Measurements from ENCODE around the gene ZFP36L2.

ZFP36L2 gene

GRCh38 chr2:43226558-43226954 is at the start of gene ZFP36L2:
TSS of gene ZFP36L2 (minus strand) at chr2:43226606. CDS start at chr2:43226315, 291 bp downstream.
- DNase-seq, result peak; percentile 94 to 96

- no peak for DNase-seq
Observed at GRCh38 chr2:43274721-43275120, 48.3 kb upstream of the ZFP36L2 start.

GRCh38 chr2:43274055-43274454 is 47.6 kb upstream of the ZFP36L2 start:
- DNase-seq, result no peak

GRCh38 chr2:43273529-43273928 is 47.1 kb upstream of the ZFP36L2 start:
- no peak for DNase-seq

GRCh38 chr2:43270930-43271615 is 44.7 kb upstream of the ZFP36L2 start:
- DNase-seq, result no peak

- no peak for DNase-seq
Observed at GRCh38 chr2:43270461-43270860, 44.1 kb upstream of the ZFP36L2 start.

GRCh38 chr2:43269706-43270105 is 43.3 kb upstream of the ZFP36L2 start:
- no peak for DNase-seq

- no peak for DNase-seq
Observed at GRCh38 chr2:43269074-43269572, 42.7 kb upstream of the ZFP36L2 start.

- no peak for DNase-seq
Observed at GRCh38 chr2:43268066-43268953, 41.9 kb upstream of the ZFP36L2 start.

- DNase-seq, result no peak
Observed at GRCh38 chr2:43267381-43267780, 41.0 kb upstream of the ZFP36L2 start.

GRCh38 chr2:43266711-43267111 is 40.3 kb upstream of the ZFP36L2 start:
- no peak for DNase-seq

GRCh38 chr2:43265421-43265820 is 39.0 kb upstream of the ZFP36L2 start:
- DNase-seq, result no peak

- DNase-seq, result no peak
Observed at GRCh38 chr2:43265001-43265400, 38.6 kb upstream of the ZFP36L2 start.

GRCh38 chr2:43262951-43263350 is 36.5 kb upstream of the ZFP36L2 start:
- no peak for DNase-seq

- DNase-seq, result no peak
Observed at GRCh38 chr2:43262239-43262638, 35.8 kb upstream of the ZFP36L2 start.

- DNase-seq, result no peak
Observed at GRCh38 chr2:43259512-43259911, 33.1 kb upstream of the ZFP36L2 start.

- DNase-seq, result no peak
Observed at GRCh38 chr2:43258547-43259156, 32.2 kb upstream of the ZFP36L2 start.

- DNase-seq, result no peak
Observed at GRCh38 chr2:43255296-43255910, 29.0 kb upstream of the ZFP36L2 start.

GRCh38 chr2:43254331-43254730 is 27.9 kb upstream of the ZFP36L2 start:
- no peak for DNase-seq

GRCh38 chr2:43251171-43251731 is 24.8 kb upstream of the ZFP36L2 start:
- no peak for DNase-seq

- no peak for DNase-seq
Observed at GRCh38 chr2:43250015-43250414, 23.6 kb upstream of the ZFP36L2 start.

- DNase-seq, result no peak
Observed at GRCh38 chr2:43248621-43249020, 22.2 kb upstream of the ZFP36L2 start.

- no peak for DNase-seq
Observed at GRCh38 chr2:43246641-43247040, 20.2 kb upstream of the ZFP36L2 start.
